GM23338 (cell line): ENCODE data around the gene PQBP1. TPM values are rescaled to one million over a fixed set of nuclear protein-coding genes. Genes with fewer than 3 reads are reported as not detected.

Experiments used
- ATAC-seq: fragments of 200-7000 bp; cut with Tn5 transposase; 3 replicates; pipeline ENCODE4 v1.9.1; 2020
- DNase-seq: peaks from one replicate; pipeline ENCODE4 v3.0.0-alpha.2; 2015; ENCODE audit warnings: low spot score
- H2AFZ ChIP-seq: fragments of 200-600 bp; sonication (generic); 2 replicates; pipeline ENCODE4 v1.8.0; 2016; ENCODE audit warnings: antibody characterized with exemption, mild to moderate bottlenecking, moderate library complexity
- H3F3A ChIP-seq: fragments of 200-600 bp; sonication (generic); replicated peaks from 2 replicates; pipeline ENCODE4 v1.8.0; 2017; ENCODE audit warnings: antibody characterized with exemption, mixed run types, low read depth
- H3K27ac ChIP-seq: fragments of 200-600 bp; sonication (generic); 2 replicates; pipeline ENCODE4 v1.6.1; 2016; ENCODE audit warnings: low read depth
- H3K27me3 ChIP-seq: fragments of 200-600 bp; sonication (generic); 2 replicates; pipeline ENCODE4 v1.8.0; 2016; ENCODE audit warnings: mild to moderate bottlenecking, mixed run types, moderate library complexity; ENCODE audit not compliant: insufficient read depth
- H3K36me3 ChIP-seq: fragments of 200-600 bp; sonication (generic); 2 replicates; pipeline ENCODE4 v1.8.0; 2016; ENCODE audit warnings: mild to moderate bottlenecking; ENCODE audit not compliant: insufficient read depth
- H3K4me1 ChIP-seq: fragments of 200-600 bp; sonication (generic); 2 replicates; pipeline ENCODE4 v1.8.0; 2016; ENCODE audit warnings: mild to moderate bottlenecking, moderate library complexity; ENCODE audit not compliant: insufficient read depth
- H3K4me2 ChIP-seq: fragments of 200-600 bp; sonication (generic); 2 replicates; pipeline ENCODE4 v1.7.1; 2017; ENCODE audit warnings: mixed run types
- H3K4me3 ChIP-seq: fragments of 200-600 bp; sonication (generic); 2 replicates; pipeline ENCODE4 v1.6.1; 2016; ENCODE audit warnings: mixed run types
- H3K79me2 ChIP-seq: fragments of 200-600 bp; sonication (generic); replicated peaks from 2 replicates; pipeline ENCODE4 v1.8.0; 2017; ENCODE audit warnings: mild to moderate bottlenecking; ENCODE audit not compliant: insufficient read depth
- H3K9me2 ChIP-seq: fragments of 200-600 bp; sonication (generic); 2 replicates; pipeline ENCODE4 v1.8.0; 2017; ENCODE audit not compliant: insufficient read depth
- H4K20me1 ChIP-seq: fragments of 200-600 bp; sonication (generic); replicated peaks from 2 replicates; pipeline ENCODE4 v1.8.0; 2017; ENCODE audit warnings: mild to moderate bottlenecking; ENCODE audit not compliant: insufficient read depth
- H3K27ac Mint-ChIP-seq: 2 replicates; pipeline ENCODE4 v1.8.0; 2020; ENCODE audit warnings: inconsistent platforms, mild to moderate bottlenecking, moderate library complexity, mixed read lengths
- H3K27me3 Mint-ChIP-seq: 3 replicates; pipeline ENCODE4 v1.8.0; 2022; ENCODE audit warnings: low read depth, mild to moderate bottlenecking, moderate library complexity, mixed read lengths, inconsistent platforms; ENCODE audit not compliant: insufficient read depth, poor library complexity
- H3K36me3 Mint-ChIP-seq: 3 replicates; pipeline ENCODE4 v1.8.0; 2021; ENCODE audit warnings: low read depth, mild to moderate bottlenecking, inconsistent platforms, moderate library complexity, mixed read lengths
- H3K4me1 Mint-ChIP-seq: 3 replicates; pipeline ENCODE4 v1.8.0; 2020; ENCODE audit warnings: mild to moderate bottlenecking, inconsistent platforms, mixed read lengths
- H3K4me3 Mint-ChIP-seq: 3 replicates; pipeline ENCODE4 v1.8.0; 2021; ENCODE audit warnings: moderate library complexity, mild to moderate bottlenecking, inconsistent platforms, mixed read lengths
- H3K9me3 Mint-ChIP-seq: 3 replicates; pipeline ENCODE4 v1.8.0; 2020; ENCODE audit warnings: moderate library complexity, mild to moderate bottlenecking, inconsistent platforms, mixed read lengths
- CREB1 ChIP-seq: fragments of 250-450 bp; sonication (Bioruptor Pico); IDR thresholded peaks from 2 replicates; pipeline ENCODE4 v1.5.0; 2020; ENCODE audit warnings: low read depth, mild to moderate bottlenecking, moderate library complexity
- EZH2 ChIP-seq: fragments of 200-600 bp; sonication (generic); IDR thresholded peaks from one replicate; pipeline ENCODE4 v1.8.0; 2017; ENCODE audit warnings: antibody characterized with exemption, mild to moderate bottlenecking, low read depth; ENCODE audit not compliant: unreplicated experiment
- EZH2phosphoT487 ChIP-seq: fragments of 200-600 bp; sonication (generic); IDR thresholded peaks from one replicate; pipeline ENCODE4 v1.8.1; 2018; ENCODE audit warnings: antibody characterized with exemption; ENCODE audit not compliant: unreplicated experiment
- JUNB ChIP-seq: IDR thresholded peaks from one replicate; pipeline ENCODE4 v1.6.1; 2016; ENCODE audit warnings: antibody characterized with exemption; ENCODE audit not compliant: unreplicated experiment
- NANOG ChIP-seq: IDR thresholded peaks from 2 replicates; pipeline ENCODE4 v1.6.1; 2016; ENCODE audit warnings: antibody characterized with exemption, borderline replicate concordance
- POLR2AphosphoS5 ChIP-seq: IDR thresholded peaks from 2 replicates; pipeline ENCODE4 v1.6.1; 2016; ENCODE audit warnings: antibody characterized with exemption, low read depth
- STAT1 ChIP-seq: IDR thresholded peaks from one replicate; pipeline ENCODE4 v1.6.1; 2016; ENCODE audit warnings: antibody characterized with exemption; ENCODE audit not compliant: unreplicated experiment
- ZNF114 ChIP-seq: fragments of 250-450 bp; sonication (Bioruptor Pico); IDR thresholded peaks from 2 replicates; pipeline ENCODE4 v1.5.0; 2020; ENCODE audit warnings: mild to moderate bottlenecking, moderate library complexity
- ZNF331 ChIP-seq: fragments of 250-450 bp; sonication (Bioruptor Pico); IDR thresholded peaks from 2 replicates; pipeline ENCODE4 v1.5.0; 2020; ENCODE audit warnings: low read depth, mild to moderate bottlenecking, moderate library complexity
- polyA plus RNA-seq: library from polyadenylated mRNA; unstranded; fragments of >200 nt; fragmentation: Nextera tagmentation; extraction: Ambion mirVana; gene quantifications from 2 replicates; pipeline ENCODE4 v1.2.1, GENCODE V29; 2016
- total RNA-seq: library from RNA; depleted of rRNA; stranded (reverse); fragments of >200 nt; shearing (Covaris generic); gene quantifications from 2 replicates; pipeline ENCODE4 v1.2.3, GENCODE V29; 2014
- TF ChIP-seq, protein P1 (sequence below): IDR thresholded peaks from one replicate; pipeline ENCODE4 v1.6.1; 2018; ENCODE audit warnings: antibody characterized with exemption; ENCODE audit not compliant: unreplicated experiment
- TF ChIP-seq, protein P2 (sequence below), 2 experiments: fragments of 200-600 bp in 1 of 2; sonication (generic) in 1 of 2; conservative IDR thresholded peaks; 2 replicates each; pipeline versions ENCODE4 v1.5.1 to v1.6.1; 2016 to 2017; ENCODE audit warnings: antibody characterized with exemption in 2 of 2, low read depth in 2 of 2, mild to moderate bottlenecking in 2 of 2, moderate library complexity in 1 of 2
- TF ChIP-seq, protein P3 (sequence below): IDR thresholded peaks from 2 replicates; pipeline ENCODE4 v1.6.1; 2016; ENCODE audit warnings: antibody characterized with exemption
- TF ChIP-seq, protein P4 (sequence below): fragments of 250-450 bp; sonication (Bioruptor Pico); IDR thresholded peaks from 2 replicates; pipeline ENCODE4 v1.5.0; 2020; ENCODE audit warnings: mild to moderate bottlenecking, moderate library complexity

Gene PQBP1
- total and polyA plus RNA-seq, 2 experiments from 2014 or later, result 63.4 to 130 TPM

DNA sequence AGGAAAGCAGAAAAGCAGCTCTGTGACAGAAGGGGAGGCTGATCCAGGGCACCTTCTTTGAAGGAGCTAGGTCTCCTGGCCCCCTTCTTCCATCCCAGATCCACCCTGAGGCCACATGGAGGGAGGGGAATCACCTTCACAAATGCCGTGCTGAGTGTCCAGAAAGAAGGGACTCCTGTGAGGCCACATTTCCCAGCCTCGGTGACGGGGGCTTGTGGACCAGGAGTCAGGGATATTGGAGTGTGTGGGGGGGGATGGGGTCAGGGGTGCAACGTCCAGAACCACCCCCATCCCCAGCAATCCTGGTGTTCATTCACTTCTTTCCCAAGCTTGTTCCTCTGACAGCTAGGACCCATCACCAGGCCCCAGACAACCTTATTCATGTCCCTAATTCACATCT is 4.8 kb upstream of the PQBP1 start:
- H3K27ac ChIP-seq, result no peak overlapping the region
- H2AFZ ChIP-seq, result no peak overlapping the region
- peaks cover 25% of the 10 kb centered on the region for H3K79me2 ChIP-seq
- H3K4me1 Mint-ChIP-seq, result peaks cover 10% of the 10 kb centered on the region
- DNase-seq, result no peak
- H3K4me3 ChIP-seq, result no peak overlapping the region
- H3K4me2 ChIP-seq, result no peak overlapping the region
- no peaks in the 10 kb centered on the region for H3K9me2 ChIP-seq
- peaks cover 2% of the 10 kb centered on the region for H3K27me3 Mint-ChIP-seq
- no peak for TF ChIP-seq JUNB
- no peak for TF ChIP-seq CREB1
- TF ChIP-seq NANOG, result no peak
- TF ChIP-seq STAT1, result no peak
- TF ChIP-seq, protein P1, sequence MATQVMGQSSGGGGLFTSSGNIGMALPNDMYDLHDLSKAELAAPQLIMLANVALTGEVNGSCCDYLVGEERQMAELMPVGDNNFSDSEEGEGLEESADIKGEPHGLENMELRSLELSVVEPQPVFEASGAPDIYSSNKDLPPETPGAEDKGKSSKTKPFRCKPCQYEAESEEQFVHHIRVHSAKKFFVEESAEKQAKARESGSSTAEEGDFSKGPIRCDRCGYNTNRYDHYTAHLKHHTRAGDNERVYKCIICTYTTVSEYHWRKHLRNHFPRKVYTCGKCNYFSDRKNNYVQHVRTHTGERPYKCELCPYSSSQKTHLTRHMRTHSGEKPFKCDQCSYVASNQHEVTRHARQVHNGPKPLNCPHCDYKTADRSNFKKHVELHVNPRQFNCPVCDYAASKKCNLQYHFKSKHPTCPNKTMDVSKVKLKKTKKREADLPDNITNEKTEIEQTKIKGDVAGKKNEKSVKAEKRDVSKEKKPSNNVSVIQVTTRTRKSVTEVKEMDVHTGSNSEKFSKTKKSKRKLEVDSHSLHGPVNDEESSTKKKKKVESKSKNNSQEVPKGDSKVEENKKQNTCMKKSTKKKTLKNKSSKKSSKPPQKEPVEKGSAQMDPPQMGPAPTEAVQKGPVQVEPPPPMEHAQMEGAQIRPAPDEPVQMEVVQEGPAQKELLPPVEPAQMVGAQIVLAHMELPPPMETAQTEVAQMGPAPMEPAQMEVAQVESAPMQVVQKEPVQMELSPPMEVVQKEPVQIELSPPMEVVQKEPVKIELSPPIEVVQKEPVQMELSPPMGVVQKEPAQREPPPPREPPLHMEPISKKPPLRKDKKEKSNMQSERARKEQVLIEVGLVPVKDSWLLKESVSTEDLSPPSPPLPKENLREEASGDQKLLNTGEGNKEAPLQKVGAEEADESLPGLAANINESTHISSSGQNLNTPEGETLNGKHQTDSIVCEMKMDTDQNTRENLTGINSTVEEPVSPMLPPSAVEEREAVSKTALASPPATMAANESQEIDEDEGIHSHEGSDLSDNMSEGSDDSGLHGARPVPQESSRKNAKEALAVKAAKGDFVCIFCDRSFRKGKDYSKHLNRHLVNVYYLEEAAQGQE, result no peak
- TF ChIP-seq EZH2, result no peak
- TF ChIP-seq, protein P2, sequence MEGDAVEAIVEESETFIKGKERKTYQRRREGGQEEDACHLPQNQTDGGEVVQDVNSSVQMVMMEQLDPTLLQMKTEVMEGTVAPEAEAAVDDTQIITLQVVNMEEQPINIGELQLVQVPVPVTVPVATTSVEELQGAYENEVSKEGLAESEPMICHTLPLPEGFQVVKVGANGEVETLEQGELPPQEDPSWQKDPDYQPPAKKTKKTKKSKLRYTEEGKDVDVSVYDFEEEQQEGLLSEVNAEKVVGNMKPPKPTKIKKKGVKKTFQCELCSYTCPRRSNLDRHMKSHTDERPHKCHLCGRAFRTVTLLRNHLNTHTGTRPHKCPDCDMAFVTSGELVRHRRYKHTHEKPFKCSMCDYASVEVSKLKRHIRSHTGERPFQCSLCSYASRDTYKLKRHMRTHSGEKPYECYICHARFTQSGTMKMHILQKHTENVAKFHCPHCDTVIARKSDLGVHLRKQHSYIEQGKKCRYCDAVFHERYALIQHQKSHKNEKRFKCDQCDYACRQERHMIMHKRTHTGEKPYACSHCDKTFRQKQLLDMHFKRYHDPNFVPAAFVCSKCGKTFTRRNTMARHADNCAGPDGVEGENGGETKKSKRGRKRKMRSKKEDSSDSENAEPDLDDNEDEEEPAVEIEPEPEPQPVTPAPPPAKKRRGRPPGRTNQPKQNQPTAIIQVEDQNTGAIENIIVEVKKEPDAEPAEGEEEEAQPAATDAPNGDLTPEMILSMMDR (conservative IDR thresholded peaks at IDR 0.05; ENCODE audit: low read depth in 2 of 2), result no peak
- no peak for TF ChIP-seq EZH2phosphoT487
- TF ChIP-seq, protein P3, sequence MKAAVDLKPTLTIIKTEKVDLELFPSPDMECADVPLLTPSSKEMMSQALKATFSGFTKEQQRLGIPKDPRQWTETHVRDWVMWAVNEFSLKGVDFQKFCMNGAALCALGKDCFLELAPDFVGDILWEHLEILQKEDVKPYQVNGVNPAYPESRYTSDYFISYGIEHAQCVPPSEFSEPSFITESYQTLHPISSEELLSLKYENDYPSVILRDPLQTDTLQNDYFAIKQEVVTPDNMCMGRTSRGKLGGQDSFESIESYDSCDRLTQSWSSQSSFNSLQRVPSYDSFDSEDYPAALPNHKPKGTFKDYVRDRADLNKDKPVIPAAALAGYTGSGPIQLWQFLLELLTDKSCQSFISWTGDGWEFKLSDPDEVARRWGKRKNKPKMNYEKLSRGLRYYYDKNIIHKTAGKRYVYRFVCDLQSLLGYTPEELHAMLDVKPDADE, result no peak
- no peak for TF ChIP-seq ZNF331
- no peak for TF ChIP-seq ZNF114
- no peak for TF ChIP-seq POLR2AphosphoS5
- TF ChIP-seq, protein P4, sequence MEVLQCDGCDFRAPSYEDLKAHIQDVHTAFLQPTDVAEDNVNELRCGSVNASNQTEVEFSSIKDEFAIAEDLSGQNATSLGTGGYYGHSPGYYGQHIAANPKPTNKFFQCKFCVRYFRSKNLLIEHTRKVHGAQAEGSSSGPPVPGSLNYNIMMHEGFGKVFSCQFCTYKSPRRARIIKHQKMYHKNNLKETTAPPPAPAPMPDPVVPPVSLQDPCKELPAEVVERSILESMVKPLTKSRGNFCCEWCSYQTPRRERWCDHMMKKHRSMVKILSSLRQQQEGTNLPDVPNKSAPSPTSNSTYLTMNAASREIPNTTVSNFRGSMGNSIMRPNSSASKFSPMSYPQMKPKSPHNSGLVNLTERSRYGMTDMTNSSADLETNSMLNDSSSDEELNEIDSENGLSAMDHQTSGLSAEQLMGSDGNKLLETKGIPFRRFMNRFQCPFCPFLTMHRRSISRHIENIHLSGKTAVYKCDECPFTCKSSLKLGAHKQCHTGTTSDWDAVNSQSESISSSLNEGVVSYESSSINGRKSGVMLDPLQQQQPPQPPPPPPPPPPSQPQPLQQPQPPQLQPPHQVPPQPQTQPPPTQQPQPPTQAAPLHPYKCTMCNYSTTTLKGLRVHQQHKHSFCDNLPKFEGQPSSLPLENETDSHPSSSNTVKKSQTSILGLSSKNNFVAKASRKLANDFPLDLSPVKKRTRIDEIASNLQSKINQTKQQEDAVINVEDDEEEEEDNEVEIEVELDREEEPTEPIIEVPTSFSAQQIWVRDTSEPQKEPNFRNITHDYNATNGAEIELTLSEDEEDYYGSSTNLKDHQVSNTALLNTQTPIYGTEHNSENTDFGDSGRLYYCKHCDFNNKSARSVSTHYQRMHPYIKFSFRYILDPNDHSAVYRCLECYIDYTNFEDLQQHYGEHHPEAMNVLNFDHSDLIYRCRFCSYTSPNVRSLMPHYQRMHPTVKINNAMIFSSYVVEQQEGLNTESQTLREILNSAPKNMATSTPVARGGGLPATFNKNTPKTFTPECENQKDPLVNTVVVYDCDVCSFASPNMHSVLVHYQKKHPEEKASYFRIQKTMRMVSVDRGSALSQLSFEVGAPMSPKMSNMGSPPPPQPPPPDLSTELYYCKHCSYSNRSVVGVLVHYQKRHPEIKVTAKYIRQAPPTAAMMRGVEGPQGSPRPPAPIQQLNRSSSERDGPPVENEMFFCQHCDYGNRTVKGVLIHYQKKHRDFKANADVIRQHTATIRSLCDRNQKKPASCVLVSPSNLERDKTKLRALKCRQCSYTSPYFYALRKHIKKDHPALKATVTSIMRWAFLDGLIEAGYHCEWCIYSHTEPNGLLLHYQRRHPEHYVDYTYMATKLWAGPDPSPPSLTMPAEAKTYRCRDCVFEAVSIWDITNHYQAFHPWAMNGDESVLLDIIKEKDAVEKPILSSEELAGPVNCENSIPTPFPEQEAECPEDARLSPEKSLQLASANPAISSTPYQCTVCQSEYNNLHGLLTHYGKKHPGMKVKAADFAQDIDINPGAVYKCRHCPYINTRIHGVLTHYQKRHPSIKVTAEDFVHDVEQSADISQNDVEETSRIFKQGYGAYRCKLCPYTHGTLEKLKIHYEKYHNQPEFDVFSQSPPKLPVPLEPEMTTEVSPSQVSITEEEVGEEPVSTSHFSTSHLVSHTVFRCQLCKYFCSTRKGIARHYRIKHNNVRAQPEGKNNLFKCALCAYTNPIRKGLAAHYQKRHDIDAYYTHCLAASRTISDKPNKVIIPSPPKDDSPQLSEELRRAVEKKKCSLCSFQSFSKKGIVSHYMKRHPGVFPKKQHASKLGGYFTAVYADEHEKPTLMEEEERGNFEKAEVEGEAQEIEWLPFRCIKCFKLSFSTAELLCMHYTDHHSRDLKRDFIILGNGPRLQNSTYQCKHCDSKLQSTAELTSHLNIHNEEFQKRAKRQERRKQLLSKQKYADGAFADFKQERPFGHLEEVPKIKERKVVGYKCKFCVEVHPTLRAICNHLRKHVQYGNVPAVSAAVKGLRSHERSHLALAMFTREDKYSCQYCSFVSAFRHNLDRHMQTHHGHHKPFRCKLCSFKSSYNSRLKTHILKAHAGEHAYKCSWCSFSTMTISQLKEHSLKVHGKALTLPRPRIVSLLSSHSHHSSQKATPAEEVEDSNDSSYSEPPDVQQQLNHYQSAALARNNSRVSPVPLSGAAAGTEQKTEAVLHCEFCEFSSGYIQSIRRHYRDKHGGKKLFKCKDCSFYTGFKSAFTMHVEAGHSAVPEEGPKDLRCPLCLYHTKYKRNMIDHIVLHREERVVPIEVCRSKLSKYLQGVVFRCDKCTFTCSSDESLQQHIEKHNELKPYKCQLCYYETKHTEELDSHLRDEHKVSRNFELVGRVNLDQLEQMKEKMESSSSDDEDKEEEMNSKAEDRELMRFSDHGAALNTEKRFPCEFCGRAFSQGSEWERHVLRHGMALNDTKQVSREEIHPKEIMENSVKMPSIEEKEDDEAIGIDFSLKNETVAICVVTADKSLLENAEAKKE, result no peak
- H4K20me1 ChIP-seq, result no peaks in the 10 kb centered on the region
- no peaks in the 10 kb centered on the region for H3F3A ChIP-seq
- no peaks in the 10 kb centered on the region; the same call in 1 of the 2 replicates for H3K36me3 ChIP-seq
- peaks cover 3% of the 10 kb centered on the region; the same call in 1 of the 2 replicates for H3K4me1 ChIP-seq
- no peak for ATAC-seq
- no peak overlapping the region for H3K27ac Mint-ChIP-seq
- H3K36me3 Mint-ChIP-seq, result peaks cover 21% of the 10 kb centered on the region
- no peaks in the 10 kb centered on the region for H3K27me3 ChIP-seq
- H3K4me3 Mint-ChIP-seq, result no peak overlapping the region; the same call in 2 of the 3 replicates
- no peaks in the 10 kb centered on the region for H3K9me3 Mint-ChIP-seq
